ENCODE data around the gene SYT1.

Gene SYT1

GRCh38 chr12:79378496-79378895, 513.9 kb downstream of the SYT1 start:
- ATAC-seq: no peak
- no peak for TF ChIP-seq ARNTL (CRISPR knock-in tag; IDR thresholded peaks at IDR 0.05; ENCODE audit: borderline replicate concordance, low read depth)
- no peak for TF ChIP-seq TCF4 (CRISPR knock-in tag; IDR thresholded peaks at IDR 0.05; ENCODE audit: borderline replicate concordance)
- TF ChIP-seq, protein P1, sequence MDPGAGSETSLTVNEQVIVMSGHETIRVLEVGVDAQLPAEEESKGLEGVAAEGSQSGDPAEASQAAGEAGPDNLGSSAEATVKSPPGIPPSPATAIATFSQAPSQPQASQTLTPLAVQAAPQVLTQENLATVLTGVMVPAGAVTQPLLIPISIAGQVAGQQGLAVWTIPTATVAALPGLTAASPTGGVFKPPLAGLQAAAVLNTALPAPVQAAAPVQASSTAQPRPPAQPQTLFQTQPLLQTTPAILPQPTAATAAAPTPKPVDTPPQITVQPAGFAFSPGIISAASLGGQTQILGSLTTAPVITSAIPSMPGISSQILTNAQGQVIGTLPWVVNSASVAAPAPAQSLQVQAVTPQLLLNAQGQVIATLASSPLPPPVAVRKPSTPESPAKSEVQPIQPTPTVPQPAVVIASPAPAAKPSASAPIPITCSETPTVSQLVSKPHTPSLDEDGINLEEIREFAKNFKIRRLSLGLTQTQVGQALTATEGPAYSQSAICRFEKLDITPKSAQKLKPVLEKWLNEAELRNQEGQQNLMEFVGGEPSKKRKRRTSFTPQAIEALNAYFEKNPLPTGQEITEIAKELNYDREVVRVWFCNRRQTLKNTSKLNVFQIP (CRISPR knock-in tag; IDR thresholded peaks at IDR 0.05; ENCODE audit: borderline replicate concordance, low read depth): no peak
- TF ChIP-seq ZC3H10 (CRISPR knock-in tag; IDR thresholded peaks at IDR 0.05): no peak
- TF ChIP-seq ZNF565 (CRISPR knock-in tag; conservative IDR thresholded peaks at IDR 0.05; ENCODE audit: low read depth): no peak
- TF ChIP-seq OSR1 (CRISPR knock-in tag; IDR thresholded peaks at IDR 0.05): no peak

DNA sequence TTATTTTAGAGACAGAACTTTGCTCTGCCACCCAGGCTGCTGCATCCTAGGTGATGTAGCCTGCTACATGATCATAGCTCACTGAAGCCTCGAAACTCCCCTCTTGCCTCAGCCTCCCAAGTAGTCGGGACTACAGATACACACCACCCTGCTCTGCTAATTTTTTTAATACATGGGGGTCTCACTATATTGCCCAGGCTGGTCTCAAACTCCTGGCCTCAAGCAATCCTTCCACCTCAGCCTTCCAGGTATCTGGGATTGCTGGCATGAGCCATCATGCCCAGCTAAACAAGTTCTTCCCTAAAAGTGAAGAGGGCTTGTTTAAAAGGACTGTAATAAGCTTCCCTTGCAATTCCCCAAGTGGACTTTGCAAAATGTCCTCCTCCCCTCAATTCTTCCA, 515.8 kb downstream of the SYT1 start:
- ATAC-seq: no peak
- TF ChIP-seq, protein P2, sequence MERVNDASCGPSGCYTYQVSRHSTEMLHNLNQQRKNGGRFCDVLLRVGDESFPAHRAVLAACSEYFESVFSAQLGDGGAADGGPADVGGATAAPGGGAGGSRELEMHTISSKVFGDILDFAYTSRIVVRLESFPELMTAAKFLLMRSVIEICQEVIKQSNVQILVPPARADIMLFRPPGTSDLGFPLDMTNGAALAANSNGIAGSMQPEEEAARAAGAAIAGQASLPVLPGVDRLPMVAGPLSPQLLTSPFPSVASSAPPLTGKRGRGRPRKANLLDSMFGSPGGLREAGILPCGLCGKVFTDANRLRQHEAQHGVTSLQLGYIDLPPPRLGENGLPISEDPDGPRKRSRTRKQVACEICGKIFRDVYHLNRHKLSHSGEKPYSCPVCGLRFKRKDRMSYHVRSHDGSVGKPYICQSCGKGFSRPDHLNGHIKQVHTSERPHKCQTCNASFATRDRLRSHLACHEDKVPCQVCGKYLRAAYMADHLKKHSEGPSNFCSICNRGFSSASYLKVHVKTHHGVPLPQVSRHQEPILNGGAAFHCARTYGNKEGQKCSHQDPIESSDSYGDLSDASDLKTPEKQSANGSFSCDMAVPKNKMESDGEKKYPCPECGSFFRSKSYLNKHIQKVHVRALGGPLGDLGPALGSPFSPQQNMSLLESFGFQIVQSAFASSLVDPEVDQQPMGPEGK (CRISPR knock-in tag; IDR thresholded peaks at IDR 0.05; ENCODE audit: borderline replicate concordance): no peak
- TF ChIP-seq, protein P1 (CRISPR knock-in tag; IDR thresholded peaks at IDR 0.05; ENCODE audit: borderline replicate concordance, low read depth): no peak
- TF ChIP-seq ZNF8 (CRISPR knock-in tag; IDR thresholded peaks at IDR 0.05) (no peak), ISL1 (CRISPR knock-in tag; IDR thresholded peaks at IDR 0.05) (no peak), BACH2 (CRISPR knock-in tag; IDR thresholded peaks at IDR 0.05; ENCODE audit: borderline replicate concordance) (no peak), ZFP3 (CRISPR knock-in tag; IDR thresholded peaks at IDR 0.05) (no peak), SNAI2 (CRISPR knock-in tag; IDR thresholded peaks at IDR 0.05) (no peak), ZNF70 (CRISPR knock-in tag; IDR thresholded peaks at IDR 0.05) (no peak), CSRNP3 (CRISPR knock-in tag; IDR thresholded peaks at IDR 0.05) (no peak), ARNTL (CRISPR knock-in tag; IDR thresholded peaks at IDR 0.05; ENCODE audit: borderline replicate concordance, low read depth) (no peak), ZFP30 (CRISPR knock-in tag; IDR thresholded peaks at IDR 0.05) (no peak), OSR1 (CRISPR knock-in tag; IDR thresholded peaks at IDR 0.05) (no peak), ESRRG (CRISPR knock-in tag; IDR thresholded peaks at IDR 0.05) (no peak), PPARA (CRISPR knock-in tag; IDR thresholded peaks at IDR 0.05; ENCODE audit: borderline replicate concordance) (no peak), CSDC2 (CRISPR knock-in tag; IDR thresholded peaks at IDR 0.05) (no peak), ZC3H10 (CRISPR knock-in tag; IDR thresholded peaks at IDR 0.05) (no peak), TCF4 (CRISPR knock-in tag; IDR thresholded peaks at IDR 0.05; ENCODE audit: borderline replicate concordance) (no peak)

- no peak for ATAC-seq
- no peak for TF ChIP-seq CSRNP3 (CRISPR knock-in tag; IDR thresholded peaks at IDR 0.05)
- TF ChIP-seq, protein P2 (CRISPR knock-in tag; IDR thresholded peaks at IDR 0.05; ENCODE audit: borderline replicate concordance): no peak
- no peak for TF ChIP-seq ZFP30 (CRISPR knock-in tag; IDR thresholded peaks at IDR 0.05)
- TF ChIP-seq, protein P3, sequence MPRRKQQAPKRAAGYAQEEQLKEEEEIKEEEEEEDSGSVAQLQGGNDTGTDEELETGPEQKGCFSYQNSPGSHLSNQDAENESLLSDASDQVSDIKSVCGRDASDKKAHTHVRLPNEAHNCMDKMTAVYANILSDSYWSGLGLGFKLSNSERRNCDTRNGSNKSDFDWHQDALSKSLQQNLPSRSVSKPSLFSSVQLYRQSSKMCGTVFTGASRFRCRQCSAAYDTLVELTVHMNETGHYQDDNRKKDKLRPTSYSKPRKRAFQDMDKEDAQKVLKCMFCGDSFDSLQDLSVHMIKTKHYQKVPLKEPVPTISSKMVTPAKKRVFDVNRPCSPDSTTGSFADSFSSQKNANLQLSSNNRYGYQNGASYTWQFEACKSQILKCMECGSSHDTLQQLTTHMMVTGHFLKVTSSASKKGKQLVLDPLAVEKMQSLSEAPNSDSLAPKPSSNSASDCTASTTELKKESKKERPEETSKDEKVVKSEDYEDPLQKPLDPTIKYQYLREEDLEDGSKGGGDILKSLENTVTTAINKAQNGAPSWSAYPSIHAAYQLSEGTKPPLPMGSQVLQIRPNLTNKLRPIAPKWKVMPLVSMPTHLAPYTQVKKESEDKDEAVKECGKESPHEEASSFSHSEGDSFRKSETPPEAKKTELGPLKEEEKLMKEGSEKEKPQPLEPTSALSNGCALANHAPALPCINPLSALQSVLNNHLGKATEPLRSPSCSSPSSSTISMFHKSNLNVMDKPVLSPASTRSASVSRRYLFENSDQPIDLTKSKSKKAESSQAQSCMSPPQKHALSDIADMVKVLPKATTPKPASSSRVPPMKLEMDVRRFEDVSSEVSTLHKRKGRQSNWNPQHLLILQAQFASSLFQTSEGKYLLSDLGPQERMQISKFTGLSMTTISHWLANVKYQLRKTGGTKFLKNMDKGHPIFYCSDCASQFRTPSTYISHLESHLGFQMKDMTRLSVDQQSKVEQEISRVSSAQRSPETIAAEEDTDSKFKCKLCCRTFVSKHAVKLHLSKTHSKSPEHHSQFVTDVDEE (CRISPR knock-in tag; IDR thresholded peaks at IDR 0.05): no peak
- TF ChIP-seq ESRRG (CRISPR knock-in tag; IDR thresholded peaks at IDR 0.05): no peak
- no peak for TF ChIP-seq OSR1 (CRISPR knock-in tag; IDR thresholded peaks at IDR 0.05)
- no peak for TF ChIP-seq ZC3H10 (CRISPR knock-in tag; IDR thresholded peaks at IDR 0.05)
- no peak for TF ChIP-seq ZNF70 (CRISPR knock-in tag; IDR thresholded peaks at IDR 0.05)
- TF ChIP-seq SNAI2 (CRISPR knock-in tag; IDR thresholded peaks at IDR 0.05): no peak
- TF ChIP-seq ZFP3 (CRISPR knock-in tag; IDR thresholded peaks at IDR 0.05): no peak
- TF ChIP-seq ARNTL (CRISPR knock-in tag; IDR thresholded peaks at IDR 0.05; ENCODE audit: borderline replicate concordance, low read depth): no peak
- no peak for TF ChIP-seq GLIS3 (CRISPR knock-in tag; IDR thresholded peaks at IDR 0.05)
- no peak for TF ChIP-seq CSDC2 (CRISPR knock-in tag; IDR thresholded peaks at IDR 0.05)
- TF ChIP-seq TCF4 (CRISPR knock-in tag; IDR thresholded peaks at IDR 0.05; ENCODE audit: borderline replicate concordance): no peak
- TF ChIP-seq TOX (CRISPR knock-in tag; IDR thresholded peaks at IDR 0.05; ENCODE audit: borderline replicate concordance): no peak
- no peak for TF ChIP-seq PPARA (CRISPR knock-in tag; IDR thresholded peaks at IDR 0.05; ENCODE audit: borderline replicate concordance)
These were observed 517.0 kb downstream of the SYT1 start for GRCh38 chr12:79381248-79382208.

Measured in SK-N-SH treated with all-trans-retinoic acid at 6 μM for 48 hours (cell line).